K562 (cell line): Measurements from ENCODE around the gene FDPS. TPM values are rescaled to one million over a fixed set of nuclear protein-coding genes. Genes with fewer than 3 reads are reported as not detected.

Source experiments
- BMI1 ChIP-seq: fragments of 150-350 bp; IDR thresholded peaks from 2 replicates; pipeline ENCODE4 v1.6.1; 2014; ENCODE audit warnings: low read length
- CCNT2 ChIP-seq: IDR thresholded peaks from 2 replicates; pipeline ENCODE4 v1.6.1; 2011; ENCODE audit warnings: borderline replicate concordance, low read depth, mild to moderate bottlenecking, moderate library complexity, mixed read lengths, low read length; ENCODE audit not compliant: insufficient read length; ENCODE audit errors: extremely low read depth
- CREM ChIP-seq: IDR thresholded peaks from 2 replicates; pipeline ENCODE4 v1.6.1; 2014; ENCODE audit warnings: antibody characterized with exemption, low read depth
- EWSR1 ChIP-seq: fragments of 450-650 bp; IDR thresholded peaks from 2 replicates; pipeline ENCODE4 v1.6.1; 2018; ENCODE audit warnings: borderline replicate concordance, mild to moderate bottlenecking, low read depth, moderate library complexity; ENCODE audit not compliant: partially characterized antibody
- FOXK2 ChIP-seq, 2 experiments: fragments of 450-650 bp; IDR thresholded peaks in 1 of 2; conservative IDR thresholded peaks in 1 of 2; 2 replicates each; pipeline ENCODE4 v1.6.1; 2016; ENCODE audit warnings: low read depth in 2 of 2, mild to moderate bottlenecking in 1 of 2
- FOXP4 ChIP-seq: sonication (generic); formaldehyde crosslinking; IDR thresholded peaks from 2 replicates; pipeline ENCODE4 v1.8.0; 2022; ENCODE audit warnings: mild to moderate bottlenecking, missing genetic modification reagents, borderline replicate concordance
- GABPB2 ChIP-seq: fragments of 250-450 bp; sonication (Bioruptor Pico); conservative IDR thresholded peaks from 2 replicates; pipeline ENCODE4 v1.5.1; 2021; ENCODE audit warnings: mild to moderate bottlenecking
- HDAC8 ChIP-seq: fragments of 450-650 bp; IDR thresholded peaks from 2 replicates; pipeline ENCODE4 v1.6.1; 2016; ENCODE audit warnings: mild to moderate bottlenecking, missing genetic modification characterization, moderate library complexity, missing compliant biosample characterization
- HOMEZ ChIP-seq: fragments of 250-450 bp; sonication (Bioruptor Pico); IDR thresholded peaks from 2 replicates; pipeline ENCODE4 v1.4.0; 2020; ENCODE audit warnings: mild to moderate bottlenecking, moderate library complexity
- MTA1 ChIP-seq: fragments of 450-650 bp; IDR thresholded peaks from 2 replicates; pipeline ENCODE4 v1.6.1; 2017; ENCODE audit warnings: borderline replicate concordance
- PRMT5 ChIP-seq: sonication (generic); formaldehyde crosslinking; IDR thresholded peaks from 2 replicates; pipeline ENCODE4 v1.5.0; 2020; ENCODE audit warnings: missing genetic modification reagents
- SREBF1 ChIP-seq: fragments of 150-350 bp; IDR thresholded peaks from 2 replicates; pipeline ENCODE4 v1.6.1; 2014; ENCODE audit warnings: antibody characterized with exemption, low read depth, low read length, borderline replicate concordance
- ZNF217 ChIP-seq: sonication (generic); formaldehyde crosslinking; IDR thresholded peaks from 2 replicates; pipeline ENCODE4 v1.8.0; 2022; ENCODE audit warnings: mild to moderate bottlenecking, missing genetic modification reagents
- ZNF24 ChIP-seq: fragments of 450-650 bp; IDR thresholded peaks from 2 replicates; pipeline ENCODE4 v1.6.1; 2016
- polyA plus RNA-seq, 8 experiments: library from polyadenylated mRNA; depleted of rRNA in 4 of 8; stranded (reverse) in 5 of 8; unstranded in 3 of 8; fragments of >200 nt; fragmentation: Nextera tagmentation in 2 of 8; fragmentation: Illumina TruSeq in 1 of 8; extraction: Ambion mirVana in 2 of 8; extraction: Trizol in 1 of 8; gene quantifications; 2 replicates each; pipeline versions ENCODE4 v1.2.1 to v1.2.3, GENCODE V29; 2011 to 2014; ENCODE audit warnings: inconsistent platforms in 1 of 8, missing spikeins in 1 of 8
- total RNA-seq, 7 experiments: library from RNA; depleted of rRNA in 6 of 7; stranded (reverse); fragments of >200 nt in 6 of 7; fragmentation: Illumina TruSeq in 2 of 7; extraction: Trizol in 2 of 7; gene quantifications; 2 replicates each; pipeline versions ENCODE4 v1.2.1 to v1.2.3, GENCODE V29; 2011 to 2021; ENCODE audit warnings: low replicate concordance in 1 of 7
- TF ChIP-seq, protein P1 (sequence below): sonication (generic); formaldehyde crosslinking; IDR thresholded peaks from 2 replicates; pipeline ENCODE4 v1.5.0; 2020; ENCODE audit warnings: missing genetic modification reagents
- TF ChIP-seq, protein P2 (sequence below), 2 experiments: IDR thresholded peaks in 1 of 2; conservative IDR thresholded peaks in 1 of 2; 2 replicates each; pipeline ENCODE4 v1.6.1; 2016; ENCODE audit warnings: low read depth in 2 of 2, mild to moderate bottlenecking in 1 of 2, missing compliant biosample characterization in 1 of 2, missing genetic modification characterization in 1 of 2, moderate library complexity in 1 of 2
- TF ChIP-seq, protein P3 (sequence below): fragments of 250-450 bp; sonication (Bioruptor Pico); IDR thresholded peaks from 2 replicates; pipeline ENCODE4 v1.4.0; 2020; ENCODE audit warnings: borderline replicate concordance

FDPS gene
- total and polyA plus RNA-seq, 9 of the 15 experiments (the other 6 are each of a cell fraction or from before 2014, with no cell fraction given) = 247 to 884 (median 360) TPM

GRCh38 chr1:155307247-155307740 is 1.4 kb upstream of the FDPS start (continued):
- TF ChIP-seq ZNF24 (no peak), CCNT2 (no peak), SREBF1 (no peak), FOXK2 (conservative IDR thresholded peaks at IDR 0.05 in 1 of 2, IDR thresholded peaks at IDR 0.05 in 1 of 2; ENCODE audit: low read depth in 2 of 2) (no peak), ZNF217 (no peak), EWSR1 (no peak), CREM (peak; percentile 61), GABPB2 (CRISPR knock-in tag) (no peak), HOMEZ (CRISPR knock-in tag) (peak; percentile 96), FOXP4 (CRISPR knock-in tag) (no peak), BMI1 (no peak), HDAC8 (tag) (peak; percentile 98), MTA1 (peak; percentile 52), PRMT5 (CRISPR knock-in tag) (no peak)
- TF ChIP-seq, protein P1, sequence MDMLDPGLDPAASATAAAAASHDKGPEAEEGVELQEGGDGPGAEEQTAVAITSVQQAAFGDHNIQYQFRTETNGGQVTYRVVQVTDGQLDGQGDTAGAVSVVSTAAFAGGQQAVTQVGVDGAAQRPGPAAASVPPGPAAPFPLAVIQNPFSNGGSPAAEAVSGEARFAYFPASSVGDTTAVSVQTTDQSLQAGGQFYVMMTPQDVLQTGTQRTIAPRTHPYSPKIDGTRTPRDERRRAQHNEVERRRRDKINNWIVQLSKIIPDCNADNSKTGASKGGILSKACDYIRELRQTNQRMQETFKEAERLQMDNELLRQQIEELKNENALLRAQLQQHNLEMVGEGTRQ (CRISPR knock-in tag) = no peak
- TF ChIP-seq, protein P2, sequence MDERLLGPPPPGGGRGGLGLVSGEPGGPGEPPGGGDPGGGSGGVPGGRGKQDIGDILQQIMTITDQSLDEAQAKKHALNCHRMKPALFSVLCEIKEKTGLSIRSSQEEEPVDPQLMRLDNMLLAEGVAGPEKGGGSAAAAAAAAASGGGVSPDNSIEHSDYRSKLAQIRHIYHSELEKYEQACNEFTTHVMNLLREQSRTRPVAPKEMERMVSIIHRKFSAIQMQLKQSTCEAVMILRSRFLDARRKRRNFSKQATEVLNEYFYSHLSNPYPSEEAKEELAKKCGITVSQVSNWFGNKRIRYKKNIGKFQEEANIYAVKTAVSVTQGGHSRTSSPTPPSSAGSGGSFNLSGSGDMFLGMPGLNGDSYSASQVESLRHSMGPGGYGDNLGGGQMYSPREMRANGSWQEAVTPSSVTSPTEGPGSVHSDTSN (CRISPR knock-in tag; IDR thresholded peaks at IDR 0.05; ENCODE audit: low read depth) = no peak
- TF ChIP-seq, protein P2 (tag; conservative IDR thresholded peaks at IDR 0.05; ENCODE audit: low read depth) = peak; percentile 77
- TF ChIP-seq, protein P3, sequence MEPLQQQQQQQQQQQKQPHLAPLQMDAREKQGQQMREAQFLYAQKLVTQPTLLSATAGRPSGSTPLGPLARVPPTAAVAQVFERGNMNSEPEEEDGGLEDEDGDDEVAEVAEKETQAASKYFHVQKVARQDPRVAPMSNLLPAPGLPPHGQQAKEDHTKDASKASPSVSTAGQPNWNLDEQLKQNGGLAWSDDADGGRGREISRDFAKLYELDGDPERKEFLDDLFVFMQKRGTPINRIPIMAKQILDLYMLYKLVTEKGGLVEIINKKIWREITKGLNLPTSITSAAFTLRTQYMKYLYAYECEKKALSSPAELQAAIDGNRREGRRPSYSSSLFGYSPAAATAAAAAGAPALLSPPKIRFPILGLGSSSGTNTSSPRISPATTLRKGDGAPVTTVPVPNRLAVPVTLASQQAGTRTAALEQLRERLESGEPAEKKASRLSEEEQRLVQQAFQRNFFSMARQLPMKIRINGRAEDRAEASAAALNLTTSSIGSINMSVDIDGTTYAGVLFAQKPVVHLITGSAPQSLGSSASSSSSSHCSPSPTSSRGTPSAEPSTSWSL (CRISPR knock-in tag) = peak; percentile 73; the same call in 1 of the 2 replicates
